GM13976 (cell line): ENCODE data around the gene HOMER2.

Experiments
- DNase-seq: peaks from one replicate; pipeline ENCODE4 v3.0.0; 2012; ENCODE audit warnings: low spot score
- CTCF ChIP-seq: IDR thresholded peaks from 2 replicates; pipeline ENCODE4 v1.5.1; 2012; ENCODE audit warnings: borderline replicate concordance, mild to moderate bottlenecking; ENCODE audit not compliant: insufficient read depth; ENCODE audit errors: extremely low read depth, missing control alignments, control extremely low read depth
- in situ Hi-C: fragments of 300-500 bp; cut with MboI; formaldehyde crosslinking; loops from one replicate; pipeline ENCODE4 v1.12.0; 2022; ENCODE audit warnings: low sequenced_read_pairs, mixed read lengths, inconsistent platforms; ENCODE audit not compliant: unreplicated experiment

Gene HOMER2

DNA sequence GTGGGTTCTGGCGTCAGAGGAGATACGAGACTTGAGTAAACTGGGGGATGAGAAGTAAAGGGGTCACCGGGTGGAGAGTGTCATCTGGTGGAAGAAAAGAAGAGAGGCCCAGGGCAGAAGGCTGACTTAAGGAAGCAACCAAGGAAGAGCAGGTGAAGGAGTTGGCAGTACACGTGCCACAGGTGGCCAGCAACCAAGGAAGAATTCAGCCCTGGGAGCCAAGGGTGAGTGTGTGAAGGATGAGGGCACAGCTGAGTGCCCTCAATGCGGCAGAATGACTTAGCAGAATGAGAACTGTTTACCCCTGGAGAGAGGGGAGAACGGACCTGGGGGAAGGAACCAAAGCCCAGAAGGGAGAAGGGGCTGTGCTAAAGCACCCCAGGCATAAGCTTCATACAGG lies 71.8 kb downstream of the HOMER2 start:
- no peak for TF ChIP-seq CTCF
- in situ Hi-C loops = no loop called here
- no peak for DNase-seq

- no peak for DNase-seq
- no peak for TF ChIP-seq CTCF
- in situ Hi-C loops = no loop called here
Observed at GRCh38 chr15:82878325-82878724, 74.2 kb downstream of the HOMER2 start.

DNA sequence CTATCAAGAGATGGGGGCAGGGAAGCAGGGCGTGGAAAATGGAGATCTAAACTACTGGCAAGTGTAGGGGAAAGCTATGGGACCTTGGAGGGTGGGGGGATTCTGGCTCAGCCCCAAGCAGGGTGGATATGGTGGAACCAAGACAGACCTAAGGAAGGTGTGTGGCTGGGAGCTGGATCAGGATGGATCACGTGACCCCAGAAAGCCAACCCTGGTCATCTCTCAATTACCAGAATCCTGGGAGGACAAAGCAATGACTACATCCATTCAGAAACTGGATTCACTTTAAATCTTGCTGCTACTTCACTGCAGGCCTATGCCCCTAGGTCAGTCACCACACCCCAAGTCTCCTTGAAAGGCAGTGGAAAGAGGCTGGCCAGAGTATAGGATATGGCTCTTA lies 74.7 kb downstream of the HOMER2 start:
- no peak for DNase-seq
- in situ Hi-C loops = no loop called here
- no peak for TF ChIP-seq CTCF

DNA sequence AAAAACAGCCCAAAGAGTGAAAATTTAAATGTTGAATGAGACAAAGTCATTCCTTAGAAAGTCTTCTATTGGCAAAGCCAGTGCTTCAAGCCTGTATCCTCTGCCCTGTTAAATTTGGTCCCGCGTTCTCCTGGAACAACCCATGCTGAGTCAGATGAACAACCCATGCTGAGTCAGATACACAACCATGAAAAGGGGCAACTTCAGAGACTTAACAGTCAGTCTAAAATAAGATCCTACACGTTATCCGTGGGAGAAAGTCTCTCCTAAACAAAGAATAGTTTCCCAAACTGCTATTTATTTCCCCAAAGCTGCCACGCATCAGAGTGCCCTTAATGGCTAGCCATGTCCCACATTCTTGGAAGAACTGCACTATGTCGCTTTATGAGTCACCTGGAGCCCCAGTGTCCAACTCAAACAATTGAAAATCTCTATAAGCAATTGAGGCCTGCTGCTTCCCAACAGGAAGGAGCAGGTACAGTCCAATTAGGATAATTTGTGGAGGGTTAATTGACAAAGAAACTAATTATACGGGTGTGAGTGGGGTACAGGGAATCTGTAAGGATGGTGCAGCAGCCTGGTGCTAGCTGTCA lies 77.0 kb downstream of the HOMER2 start:
- in situ Hi-C loops = no loop called here
- DNase-seq = no peak
- TF ChIP-seq CTCF = no peak

DNA sequence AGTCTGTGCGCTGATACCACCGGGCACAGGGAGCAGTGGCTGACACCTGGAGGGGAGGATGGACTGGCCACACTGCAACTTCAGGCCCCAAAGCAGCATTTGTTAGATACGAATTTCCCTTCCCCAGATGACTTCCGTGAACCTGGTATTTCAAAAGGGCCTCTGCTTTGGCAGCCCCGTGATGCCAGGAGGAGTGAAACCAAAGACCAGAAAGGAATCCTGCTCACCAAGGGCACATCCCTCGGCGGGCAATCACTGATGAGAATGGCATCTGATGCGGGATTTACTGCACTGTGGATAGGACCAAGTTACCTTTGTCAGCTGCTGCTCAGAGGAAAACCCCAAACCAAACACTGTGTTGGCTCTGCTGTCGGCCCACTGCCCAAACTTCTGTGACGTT lies 77.6 kb downstream of the HOMER2 start:
- in situ Hi-C loops = no loop called here
- no peak for DNase-seq
- no peak for TF ChIP-seq CTCF

DNA sequence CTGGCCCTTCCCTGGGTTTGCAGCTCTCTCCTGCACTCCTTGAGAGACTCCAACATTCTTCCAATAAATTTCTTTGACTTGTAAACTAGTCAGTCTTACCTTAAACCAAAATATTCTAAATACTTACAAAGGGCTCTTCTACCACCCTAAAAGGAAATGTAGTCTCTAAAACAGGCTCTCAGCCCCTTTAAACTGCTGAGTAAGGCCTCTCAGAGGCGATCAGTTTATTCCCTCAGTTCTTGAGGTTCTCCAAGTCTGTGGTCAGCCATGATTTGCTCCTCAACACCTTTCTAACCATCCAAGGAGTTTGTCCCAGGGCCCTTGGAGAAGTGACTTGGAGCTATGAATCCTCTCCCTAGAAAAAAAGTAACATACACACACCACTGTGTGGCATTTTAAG lies 78.3 kb downstream of the HOMER2 start:
- DNase-seq = no peak
- in situ Hi-C loops = no loop called here

More for the DNA sequence above, 78.3 kb downstream of the HOMER2 start:
- no peak for TF ChIP-seq CTCF
